SK-N-SH (cell line): ENCODE results near the gene AEBP1. TPM values are rescaled to one million over a fixed set of nuclear protein-coding genes. Genes with fewer than 3 reads are reported as not detected.

Experiments used
- CTCF ChIA-PET: fragments of 300-600, 350-600 bp; formaldehyde crosslinking; extraction: SDS; loops from one replicate; lab custom pipeline; 2021; lab: Yijun Ruan, JAX
- POLR2A ChIA-PET: fragments of 350-600 bp; sonication (Branson Sonifier 250); formaldehyde crosslinking; extraction: SDS; loops from one replicate; lab custom pipeline; 2020; ENCODE audit warnings: antibody characterized with exemption, inconsistent platforms; lab: Yijun Ruan, JAX
- DNase-seq: peaks from one replicate; pipeline ENCODE4 v3.0.0; 2012
- H2AFZ ChIP-seq: fragments of 200-600 bp; sonication (generic); 2 replicates; pipeline ENCODE4 v1.8.1; 2016; ENCODE audit warnings: antibody characterized with exemption, mild to moderate bottlenecking, low read depth
- H3F3A ChIP-seq: fragments of 200-600 bp; sonication (generic); replicated peaks from 2 replicates; pipeline ENCODE3; 2016; ENCODE audit warnings: antibody characterized with exemption, mild to moderate bottlenecking; ENCODE audit not compliant: insufficient read depth
- H3K27ac ChIP-seq, 2 experiments: fragments of 200-500 bp in 1 of 2; fragments of 200-600 bp in 1 of 2; sonication (Bioruptor generic) in 1 of 2; sonication (generic), shearing (Covaris generic) in 1 of 2; 2 replicates each; pipeline versions ENCODE4 v1.5.1 to v1.6.1; 2014 to 2016; ENCODE audit warnings: low read depth in 2 of 2, inconsistent platforms in 1 of 2, low read length in 1 of 2, mild to moderate bottlenecking in 1 of 2, mixed read lengths in 1 of 2
- H3K27me3 ChIP-seq: fragments of 200-600 bp; sonication (generic), shearing (Covaris generic); 2 replicates; pipeline ENCODE4 v1.6.1; 2016; ENCODE audit warnings: mixed run types; ENCODE audit not compliant: insufficient read depth
- H3K36me3 ChIP-seq, 2 experiments: fragments of 200-500 bp in 1 of 2; fragments of 200-600 bp in 1 of 2; sonication (Bioruptor generic) in 1 of 2; sonication (generic) in 1 of 2; replicated peaks in 1 of 2; 2 replicates each; pipeline versions ENCODE3 to v1.5.1; 2014 to 2016; ENCODE audit warnings: low read length in 1 of 2, mild to moderate bottlenecking in 1 of 2; ENCODE audit not compliant: insufficient read depth in 2 of 2, control insufficient read depth in 1 of 2
- H3K4me1 ChIP-seq, 2 experiments: fragments of 200-500 bp in 1 of 2; fragments of 200-600 bp in 1 of 2; sonication (Bioruptor generic) in 1 of 2; sonication (generic), shearing (Covaris generic) in 1 of 2; 2 replicates each; pipeline versions ENCODE4 v1.5.1 to v1.6.1; 2014 to 2016; ENCODE audit warnings: low read depth in 1 of 2, low read length in 1 of 2, mixed run types in 1 of 2; ENCODE audit not compliant: insufficient read depth in 2 of 2, control insufficient read depth in 1 of 2
- H3K4me2 ChIP-seq: fragments of 200-600 bp; sonication (generic), shearing (Covaris generic); 2 replicates; pipeline ENCODE4 v1.6.1; 2017; ENCODE audit warnings: mixed run types
- H3K4me3 ChIP-seq, 2 experiments: fragments of 200-500 bp in 1 of 2; fragments of 200-600 bp in 1 of 2; sonication (Bioruptor generic) in 1 of 2; sonication (generic), shearing (Covaris generic) in 1 of 2; 2 replicates each; pipeline versions ENCODE4 v1.5.1 to v1.8.1; 2014 to 2016; ENCODE audit warnings: low read depth in 2 of 2, inconsistent platforms in 1 of 2, low read length in 1 of 2, mild to moderate bottlenecking in 1 of 2, mixed read lengths in 1 of 2, moderate library complexity in 1 of 2
- H3K79me2 ChIP-seq: fragments of 200-600 bp; sonication (generic); 2 replicates; pipeline ENCODE4 v1.8.1; 2017; ENCODE audit warnings: mild to moderate bottlenecking; ENCODE audit not compliant: insufficient read depth
- H3K9ac ChIP-seq: fragments of 200-600 bp; sonication (generic); 2 replicates; pipeline ENCODE4 v1.6.1; 2017; ENCODE audit warnings: mixed run types
- H3K9me2 ChIP-seq: fragments of 200-600 bp; sonication (generic); 2 replicates; pipeline ENCODE4 v1.6.1; 2017; ENCODE audit warnings: mixed run types
- H3K9me3 ChIP-seq: fragments of 200-600 bp; sonication (generic); 2 replicates; pipeline ENCODE4 v1.6.1; 2017; ENCODE audit warnings: mixed run types, mild to moderate bottlenecking, moderate library complexity
- H4K20me1 ChIP-seq: fragments of 200-600 bp; sonication (generic); 2 replicates; pipeline ENCODE4 v1.6.1; 2017; ENCODE audit warnings: mild to moderate bottlenecking, mixed run types; ENCODE audit not compliant: insufficient read depth
- CHD2 ChIP-seq: fragments of 150-350 bp; IDR thresholded peaks from 2 replicates; pipeline ENCODE4 v1.6.1; 2018; ENCODE audit warnings: low read length; ENCODE audit not compliant: partially characterized antibody
- EP300 ChIP-seq, 2 experiments: IDR thresholded peaks; 2 replicates each; pipeline versions ENCODE4 v1.4.0 to v1.6.1; 2012; ENCODE audit warnings: borderline replicate concordance in 1 of 2, low read depth in 1 of 2, low read length in 1 of 2
- GATA2 ChIP-seq: sonication (generic); formaldehyde crosslinking; IDR thresholded peaks from 2 replicates; pipeline ENCODE4 v1.5.0; 2020; ENCODE audit warnings: mild to moderate bottlenecking, missing genetic modification reagents
- JUND ChIP-seq: IDR thresholded peaks from 2 replicates; pipeline ENCODE4 v1.4.0; 2012
- PBX3 ChIP-seq: IDR thresholded peaks from 2 replicates; pipeline ENCODE4; 2012
- RCOR1 ChIP-seq: fragments of 150-350 bp; IDR thresholded peaks from 2 replicates; pipeline ENCODE4 v1.6.1; 2017; ENCODE audit warnings: antibody characterized with exemption, low read length
- REST ChIP-seq: IDR thresholded peaks from 2 replicates; pipeline ENCODE4 v1.6.1; 2012; ENCODE audit warnings: mild to moderate bottlenecking, low read depth, low read length, moderate library complexity
- RFX5 ChIP-seq: IDR thresholded peaks from 2 replicates; pipeline ENCODE4 v1.6.1; 2012; ENCODE audit warnings: mild to moderate bottlenecking, improper control_type of control experiment, low read length
- RXRA ChIP-seq: IDR thresholded peaks from 2 replicates; pipeline ENCODE4 v1.4.0; 2012; ENCODE audit warnings: low read depth, mild to moderate bottlenecking, borderline replicate concordance
- SIN3A ChIP-seq: IDR thresholded peaks from 2 replicates; pipeline ENCODE4 v1.6.1; 2012; ENCODE audit warnings: low read depth, mild to moderate bottlenecking, low read length, moderate library complexity, borderline replicate concordance
- SMC3 ChIP-seq: IDR thresholded peaks from 2 replicates; pipeline ENCODE4 v1.6.1; 2012; ENCODE audit warnings: low read depth, low read length, improper control_type of control experiment
- TCF12 ChIP-seq: IDR thresholded peaks from 2 replicates; pipeline ENCODE4 v1.4.0; 2012
- USF1 ChIP-seq: IDR thresholded peaks from 2 replicates; pipeline ENCODE4 v1.4.0; 2012; ENCODE audit warnings: low read depth, borderline replicate concordance
- YY1 ChIP-seq: IDR thresholded peaks from 2 replicates; pipeline ENCODE4 v1.4.0; 2012; ENCODE audit warnings: low read depth, mild to moderate bottlenecking
- ZBTB33 ChIP-seq: IDR thresholded peaks from 2 replicates; pipeline ENCODE4 v1.4.0; 2012; ENCODE audit warnings: low read depth, borderline replicate concordance
- WGBS: methylation state at CpG from one replicate; pipeline ENCODE4 v1.1.6; 2017; ENCODE audit warnings: low lambda C conversion rate; 5-methylcytosine and 5-hydroxymethylcytosine counted together
- polyA plus RNA-seq, 3 experiments: library from polyadenylated mRNA; depleted of rRNA; stranded (reverse); fragments of >200 nt; gene quantifications; 2 replicates each; pipeline ENCODE4 v1.2.3, GENCODE V29; 2012
- TF ChIP-seq, protein P1 (sequence below): fragments of 150-350 bp; IDR thresholded peaks from 2 replicates; pipeline ENCODE4 v1.6.1; 2017; ENCODE audit warnings: antibody characterized with exemption, low read length, low read depth, borderline replicate concordance

Gene AEBP1
- polyA plus RNA-seq, 1 of the 3 experiments (the other 2 are of a cell fraction) = 105 TPM

DNA sequence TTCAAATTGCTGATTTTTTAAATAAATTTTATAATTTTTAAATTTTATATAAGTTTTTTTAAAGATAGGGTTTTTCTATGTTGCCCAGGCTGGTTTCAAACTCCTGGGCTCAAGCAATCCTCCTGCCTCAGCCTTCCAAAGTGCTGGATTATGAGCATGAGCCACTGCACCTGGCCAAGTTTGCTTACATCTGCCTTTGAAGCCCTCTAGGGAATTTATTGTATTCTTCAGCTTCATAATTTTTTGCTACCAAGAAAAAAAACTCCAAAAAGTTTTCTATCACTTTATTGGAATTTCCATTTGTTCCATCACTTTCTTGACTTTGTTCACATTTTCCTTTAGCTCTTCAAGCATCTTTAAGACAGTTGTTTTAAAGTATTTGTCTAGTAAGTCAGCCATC lies 23.0 kb downstream of the AEBP1 start:
- no peak overlapping the region for H3K27ac ChIP-seq
- no peak overlapping the region for H2AFZ ChIP-seq
- no peak for TF ChIP-seq ZBTB33
- peaks cover 6 to 11% of the 10 kb centered on the region in 2 experiments; a peak in 3 of 4 replicates for H3K4me1 ChIP-seq
- no peaks in the 10 kb centered on the region for H4K20me1 ChIP-seq
- H3K79me2 ChIP-seq = peaks cover 10% of the 10 kb centered on the region
- no peak overlapping the region for H3K4me3 ChIP-seq
- no peak for DNase-seq
- POLR2A ChIA-PET = no interaction called here
- H3K9ac ChIP-seq = no peak overlapping the region
- no peak overlapping the region for H3K4me2 ChIP-seq
- H3K27me3 ChIP-seq = no peaks in the 10 kb centered on the region
- no peaks in the 10 kb centered on the region for H3K9me3 ChIP-seq
- peaks cover 11% of the 10 kb centered on the region for H3F3A ChIP-seq
- CTCF ChIA-PET = interaction anchor here (0.6 to 1.9 kb wide), 4 partner anchors 8 to 220 kb away, joined by 3 to 6 read pairs (median 4); partner anchors contain the start of gene YKT6
- H3K36me3 ChIP-seq = no peaks in the 10 kb centered on the region
- H3K9me2 ChIP-seq = no peaks in the 10 kb centered on the region

GRCh38 chr7:44128721-44129582 lies 24.8 kb downstream of the AEBP1 start:
- no peaks in the 10 kb centered on the region for H3K27me3 ChIP-seq
- no peak overlapping the region for H2AFZ ChIP-seq
- no peak for DNase-seq
- H3K9ac ChIP-seq = no peak overlapping the region
- ChIA-PET POLR2A (no interaction called here), CTCF (interaction anchor here (1.1 to 1.9 kb wide), 4 partner anchors 9 to 72 kb away, joined by 3 to 6 read pairs (median 3); partner anchors contain the start of gene YKT6)
- peaks cover 0 to 3% of the 10 kb centered on the region in 2 experiments; a peak in 1 of 4 replicates for H3K4me1 ChIP-seq
- H3K79me2 ChIP-seq = no peaks in the 10 kb centered on the region
- H3F3A ChIP-seq = peaks cover 8% of the 10 kb centered on the region
- no peaks in the 10 kb centered on the region for H3K9me3 ChIP-seq
- no peaks in the 10 kb centered on the region for H3K36me3 ChIP-seq
- no peak overlapping the region for H3K4me3 ChIP-seq
- no peak overlapping the region for H3K27ac ChIP-seq
- no peaks in the 10 kb centered on the region for H3K9me2 ChIP-seq
- WGBS = 34% methylated on average over 5 of the region's 6 CpGs
- TF ChIP-seq REST (no peak), EP300 (IDR thresholded peaks at IDR 0.05; ENCODE audit: borderline replicate concordance in 1 of 2, low read depth in 1 of 2, low read length in 1 of 2) (no peak), SMC3 (no peak), TCF12 (no peak), SIN3A (no peak), CHD2 (no peak), RXRA (no peak), USF1 (no peak), YY1 (no peak), RFX5 (no peak), JUND (no peak), GATA2 (CRISPR knock-in tag) (no peak), PBX3 (no peak), RCOR1 (no peak)
- TF ChIP-seq, protein P1, sequence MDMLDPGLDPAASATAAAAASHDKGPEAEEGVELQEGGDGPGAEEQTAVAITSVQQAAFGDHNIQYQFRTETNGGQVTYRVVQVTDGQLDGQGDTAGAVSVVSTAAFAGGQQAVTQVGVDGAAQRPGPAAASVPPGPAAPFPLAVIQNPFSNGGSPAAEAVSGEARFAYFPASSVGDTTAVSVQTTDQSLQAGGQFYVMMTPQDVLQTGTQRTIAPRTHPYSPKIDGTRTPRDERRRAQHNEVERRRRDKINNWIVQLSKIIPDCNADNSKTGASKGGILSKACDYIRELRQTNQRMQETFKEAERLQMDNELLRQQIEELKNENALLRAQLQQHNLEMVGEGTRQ = no peak
- H4K20me1 ChIP-seq = no peaks in the 10 kb centered on the region
- H3K4me2 ChIP-seq = no peak overlapping the region
